ENCODE data around the gene FRY.

The FRY gene

DNA sequence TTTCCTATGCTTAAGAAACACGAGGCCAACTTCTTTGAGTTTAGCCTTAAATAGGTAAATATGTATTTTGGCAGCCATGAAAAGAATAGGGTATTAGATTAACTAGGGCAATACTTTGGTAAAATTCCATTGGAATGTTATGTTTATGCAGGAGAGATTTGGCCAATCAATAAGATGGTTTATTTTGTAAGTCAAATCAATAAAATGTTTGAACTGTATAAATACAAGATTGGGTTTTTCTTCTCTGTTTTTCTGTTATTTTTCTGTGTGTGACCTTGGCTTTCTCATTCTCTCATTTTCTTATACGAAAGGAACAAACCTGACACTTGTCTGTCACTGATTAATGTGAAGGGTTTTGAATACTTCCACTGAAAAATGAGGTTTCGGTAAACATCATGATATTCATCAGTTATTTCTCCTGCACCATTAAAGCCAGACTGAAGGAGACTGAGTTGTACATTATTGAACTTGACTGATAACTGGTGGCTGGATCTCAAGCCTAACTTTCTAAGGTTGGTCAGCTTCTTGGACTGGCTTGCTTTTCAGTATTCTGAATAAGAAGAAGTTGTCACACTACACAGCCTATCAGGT is 8.6 kb downstream of the FRY start:
- H3K4me3 ChIP-seq (replicated peaks; ENCODE audit: insufficient read depth, low read length): no peak overlapping the region
- no peak overlapping the region for H3K27ac ChIP-seq (replicated peaks)
- TF ChIP-seq POLR2AphosphoS5 (IDR thresholded peaks at IDR 0.05; ENCODE audit: low read depth): no peak
- TF ChIP-seq GABPA (IDR thresholded peaks at IDR 0.05; ENCODE audit: low read depth): no peak
- no peak for TF ChIP-seq SPI1 (IDR thresholded peaks at IDR 0.05; ENCODE audit: borderline replicate concordance, low read depth)
- DNase-seq (ENCODE audit: low read depth in 1 of 2, low spot score in 1 of 2): no peak
- H3K27me3 ChIP-seq (ENCODE audit: insufficient read depth, poor library complexity, severe bottlenecking): no peaks in the 10 kb centered on the region

DNA sequence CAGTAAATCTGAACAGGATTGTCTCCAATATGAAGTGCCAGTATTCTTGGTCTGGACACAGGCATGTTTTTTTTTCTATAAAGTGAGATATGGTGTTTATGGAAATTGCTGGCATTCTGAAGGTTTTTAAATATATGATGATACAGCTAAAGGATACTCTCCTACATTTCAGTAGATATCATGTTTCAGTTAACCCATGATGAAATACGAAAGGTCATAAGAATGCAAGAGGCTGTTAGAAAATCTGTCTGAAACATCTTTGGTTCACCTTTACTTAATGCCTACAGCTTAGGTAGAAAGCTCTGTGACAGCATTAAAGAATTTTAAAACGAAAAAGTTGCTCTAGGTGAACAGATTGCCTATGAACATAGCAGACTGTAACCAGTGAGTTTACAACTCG is 9.1 kb downstream of the FRY start:
- no peak for TF ChIP-seq GABPA (IDR thresholded peaks at IDR 0.05; ENCODE audit: low read depth)
- no peak for TF ChIP-seq POLR2AphosphoS5 (IDR thresholded peaks at IDR 0.05; ENCODE audit: low read depth)
- TF ChIP-seq, protein P1, sequence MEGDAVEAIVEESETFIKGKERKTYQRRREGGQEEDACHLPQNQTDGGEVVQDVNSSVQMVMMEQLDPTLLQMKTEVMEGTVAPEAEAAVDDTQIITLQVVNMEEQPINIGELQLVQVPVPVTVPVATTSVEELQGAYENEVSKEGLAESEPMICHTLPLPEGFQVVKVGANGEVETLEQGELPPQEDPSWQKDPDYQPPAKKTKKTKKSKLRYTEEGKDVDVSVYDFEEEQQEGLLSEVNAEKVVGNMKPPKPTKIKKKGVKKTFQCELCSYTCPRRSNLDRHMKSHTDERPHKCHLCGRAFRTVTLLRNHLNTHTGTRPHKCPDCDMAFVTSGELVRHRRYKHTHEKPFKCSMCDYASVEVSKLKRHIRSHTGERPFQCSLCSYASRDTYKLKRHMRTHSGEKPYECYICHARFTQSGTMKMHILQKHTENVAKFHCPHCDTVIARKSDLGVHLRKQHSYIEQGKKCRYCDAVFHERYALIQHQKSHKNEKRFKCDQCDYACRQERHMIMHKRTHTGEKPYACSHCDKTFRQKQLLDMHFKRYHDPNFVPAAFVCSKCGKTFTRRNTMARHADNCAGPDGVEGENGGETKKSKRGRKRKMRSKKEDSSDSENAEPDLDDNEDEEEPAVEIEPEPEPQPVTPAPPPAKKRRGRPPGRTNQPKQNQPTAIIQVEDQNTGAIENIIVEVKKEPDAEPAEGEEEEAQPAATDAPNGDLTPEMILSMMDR (IDR thresholded peaks at IDR 0.05; ENCODE audit: insufficient read depth, low read length): no peak
- TF ChIP-seq REST (IDR thresholded peaks at IDR 0.05; ENCODE audit: insufficient replicate concordance, low read depth): no peak
- no peak for TF ChIP-seq SPI1 (IDR thresholded peaks at IDR 0.05; ENCODE audit: borderline replicate concordance, low read depth)

GRCh38 chr13:32041429-32041828 is 9.9 kb downstream of the FRY start:
- Histone ChIP-seq H3K27ac (replicated peaks) (peak overlapping the region; percentile 19), H3K27me3 (ENCODE audit: insufficient read depth, poor library complexity, severe bottlenecking) (no peaks in the 10 kb centered on the region)
- TF ChIP-seq SPI1 (IDR thresholded peaks at IDR 0.05; ENCODE audit: borderline replicate concordance, low read depth) (no peak), GABPA (IDR thresholded peaks at IDR 0.05; ENCODE audit: low read depth) (no peak), POLR2AphosphoS5 (IDR thresholded peaks at IDR 0.05; ENCODE audit: low read depth) (no peak), REST (IDR thresholded peaks at IDR 0.05; ENCODE audit: insufficient replicate concordance, low read depth) (no peak)
- TF ChIP-seq, protein P1 (IDR thresholded peaks at IDR 0.05; ENCODE audit: insufficient read depth, low read length): no peak

More for the DNA sequence above, 9.1 kb downstream of the FRY start:
- no peak overlapping the region for H3K27ac ChIP-seq (replicated peaks)
- no peak overlapping the region for H3K4me3 ChIP-seq (replicated peaks; ENCODE audit: insufficient read depth, low read length)
- H3K27me3 ChIP-seq (ENCODE audit: insufficient read depth, poor library complexity, severe bottlenecking): no peaks in the 10 kb centered on the region
- no peak for DNase-seq (ENCODE audit: low read depth in 1 of 2, low spot score in 1 of 2)

GRCh38 chr13:32042551-32042950 is 11.0 kb downstream of the FRY start:
- Histone ChIP-seq H3K4me3 (replicated peaks; ENCODE audit: insufficient read depth, low read length) (no peak overlapping the region), H3K27me3 (ENCODE audit: insufficient read depth, poor library complexity, severe bottlenecking) (no peaks in the 10 kb centered on the region), H3K27ac (replicated peaks) (peak overlapping the region; percentile 19; the same call in 1 of the 2 replicates)
- peak in 1 of 2 experiments; percentile 40 for DNase-seq (ENCODE audit: low read depth in 1 of 2, low spot score in 1 of 2)
- TF ChIP-seq SPI1 (IDR thresholded peaks at IDR 0.05; ENCODE audit: borderline replicate concordance, low read depth): no peak
- TF ChIP-seq GABPA (IDR thresholded peaks at IDR 0.05; ENCODE audit: low read depth): no peak
- TF ChIP-seq, protein P1 (IDR thresholded peaks at IDR 0.05; ENCODE audit: insufficient read depth, low read length): no peak
- TF ChIP-seq POLR2AphosphoS5 (IDR thresholded peaks at IDR 0.05; ENCODE audit: low read depth): no peak
- TF ChIP-seq REST (IDR thresholded peaks at IDR 0.05; ENCODE audit: insufficient replicate concordance, low read depth): no peak

More at GRCh38 chr13:32041429-32041828, 9.9 kb downstream of the FRY start:
- no peak overlapping the region for H3K4me3 ChIP-seq (replicated peaks; ENCODE audit: insufficient read depth, low read length)
- no peak for DNase-seq (ENCODE audit: low read depth in 1 of 2, low spot score in 1 of 2)

Measured in HL-60 (cell line).